SK-N-SH treated with all-trans-retinoic acid at 6 μM for 48 hours (cell line): ENCODE results near the gene JMJD8.

Source experiments
- ATAC-seq: fragments of 200-7000 bp; cut with Tn5 transposase; 3 replicates; pipeline ENCODE4 v1.9.1; 2020; ENCODE audit warnings: mild to moderate bottlenecking, moderate library complexity
- ARNTL ChIP-seq: fragments of 450-650 bp; formaldehyde crosslinking; IDR thresholded peaks from 2 replicates; pipeline ENCODE4 v1.5.0; 2020; ENCODE audit warnings: low read depth, mild to moderate bottlenecking, moderate library complexity, borderline replicate concordance
- BACH2 ChIP-seq: fragments of 250-450 bp; sonication (Bioruptor Pico); IDR thresholded peaks from 2 replicates; pipeline ENCODE4 v1.9.0; 2021; ENCODE audit warnings: mild to moderate bottlenecking, borderline replicate concordance
- CSDC2 ChIP-seq: fragments of 250-450 bp; sonication (Bioruptor Pico); IDR thresholded peaks from 2 replicates; pipeline ENCODE4 v1.5.0; 2020; ENCODE audit warnings: mild to moderate bottlenecking, moderate library complexity
- GLIS3 ChIP-seq: fragments of 250-450 bp; sonication (Bioruptor Pico); IDR thresholded peaks from 2 replicates; pipeline ENCODE4 v1.5.0; 2020; ENCODE audit warnings: mild to moderate bottlenecking, moderate library complexity
- ISL1 ChIP-seq: fragments of 250-450 bp; sonication (Bioruptor Pico); IDR thresholded peaks from 2 replicates; pipeline ENCODE4 v2.1.2; 2022; ENCODE audit warnings: mild to moderate bottlenecking, moderate library complexity
- OSR1 ChIP-seq: fragments of 250-450 bp; sonication (Bioruptor Pico); IDR thresholded peaks from 2 replicates; pipeline ENCODE4 v1.8.0; 2022; ENCODE audit warnings: moderate library complexity, mild to moderate bottlenecking, inconsistent platforms
- RARB ChIP-seq: fragments of 250-450 bp; sonication (Bioruptor Pico); IDR thresholded peaks from 2 replicates; pipeline ENCODE4 v1.8.0; 2021; ENCODE audit warnings: mild to moderate bottlenecking, moderate library complexity
- SNAI2 ChIP-seq: fragments of 250-450 bp; sonication (Bioruptor Pico); IDR thresholded peaks from 2 replicates; pipeline ENCODE4 v1.5.0; 2020; ENCODE audit warnings: mild to moderate bottlenecking, moderate library complexity
- TCF4 ChIP-seq: fragments of 250-450 bp; sonication (Bioruptor Pico); IDR thresholded peaks from 2 replicates; pipeline ENCODE4 v1.8.0; 2021; ENCODE audit warnings: mild to moderate bottlenecking, moderate library complexity, borderline replicate concordance
- TOX ChIP-seq: fragments of 250-450 bp; sonication (Bioruptor Pico); IDR thresholded peaks from 2 replicates; pipeline ENCODE4 v1.8.0; 2021; ENCODE audit warnings: mild to moderate bottlenecking, moderate library complexity, borderline replicate concordance
- ZC3H10 ChIP-seq: fragments of 250-450 bp; sonication (Bioruptor Pico); IDR thresholded peaks from 2 replicates; pipeline ENCODE4 v1.5.1; 2021; ENCODE audit warnings: mild to moderate bottlenecking, moderate library complexity
- ZFP30 ChIP-seq: fragments of 450-650 bp; formaldehyde crosslinking; IDR thresholded peaks from 2 replicates; pipeline ENCODE4 v1.5.0; 2022; ENCODE audit warnings: mild to moderate bottlenecking, moderate library complexity
- ZNF565 ChIP-seq: fragments of 450-650 bp; formaldehyde crosslinking; conservative IDR thresholded peaks from 2 replicates; pipeline ENCODE4 v1.5.0; 2020; ENCODE audit warnings: low read depth, mild to moderate bottlenecking, moderate library complexity
- ZNF70 ChIP-seq: fragments of 450-650 bp; formaldehyde crosslinking; IDR thresholded peaks from 2 replicates; pipeline ENCODE4 v1.5.0; 2020; ENCODE audit warnings: mild to moderate bottlenecking, moderate library complexity
- ZNF8 ChIP-seq: fragments of 450-650 bp; formaldehyde crosslinking; IDR thresholded peaks from 2 replicates; pipeline ENCODE4 v1.5.0; 2020; ENCODE audit warnings: mild to moderate bottlenecking, moderate library complexity
- TF ChIP-seq, protein P1 (sequence below): fragments of 250-450 bp; sonication (Bioruptor Pico); IDR thresholded peaks from 2 replicates; pipeline ENCODE4 v1.5.1; 2021; ENCODE audit warnings: mild to moderate bottlenecking, moderate library complexity
- TF ChIP-seq, protein P2 (sequence below): fragments of 250-450 bp; sonication (Bioruptor Pico); IDR thresholded peaks from 2 replicates; pipeline ENCODE4 v1.5.0; 2020; ENCODE audit warnings: mild to moderate bottlenecking, moderate library complexity
- TF ChIP-seq, protein P3 (sequence below): fragments of 250-450 bp; sonication (Bioruptor Pico); IDR thresholded peaks from 2 replicates; pipeline ENCODE4 v1.8.0; 2021; ENCODE audit warnings: low read depth, mild to moderate bottlenecking, moderate library complexity, borderline replicate concordance
- TF ChIP-seq, protein P4 (sequence below): fragments of 250-450 bp; sonication (Bioruptor Pico); IDR thresholded peaks from 2 replicates; pipeline ENCODE4 v1.8.0; 2020; ENCODE audit warnings: mild to moderate bottlenecking, moderate library complexity, borderline replicate concordance

Gene JMJD8

DNA sequence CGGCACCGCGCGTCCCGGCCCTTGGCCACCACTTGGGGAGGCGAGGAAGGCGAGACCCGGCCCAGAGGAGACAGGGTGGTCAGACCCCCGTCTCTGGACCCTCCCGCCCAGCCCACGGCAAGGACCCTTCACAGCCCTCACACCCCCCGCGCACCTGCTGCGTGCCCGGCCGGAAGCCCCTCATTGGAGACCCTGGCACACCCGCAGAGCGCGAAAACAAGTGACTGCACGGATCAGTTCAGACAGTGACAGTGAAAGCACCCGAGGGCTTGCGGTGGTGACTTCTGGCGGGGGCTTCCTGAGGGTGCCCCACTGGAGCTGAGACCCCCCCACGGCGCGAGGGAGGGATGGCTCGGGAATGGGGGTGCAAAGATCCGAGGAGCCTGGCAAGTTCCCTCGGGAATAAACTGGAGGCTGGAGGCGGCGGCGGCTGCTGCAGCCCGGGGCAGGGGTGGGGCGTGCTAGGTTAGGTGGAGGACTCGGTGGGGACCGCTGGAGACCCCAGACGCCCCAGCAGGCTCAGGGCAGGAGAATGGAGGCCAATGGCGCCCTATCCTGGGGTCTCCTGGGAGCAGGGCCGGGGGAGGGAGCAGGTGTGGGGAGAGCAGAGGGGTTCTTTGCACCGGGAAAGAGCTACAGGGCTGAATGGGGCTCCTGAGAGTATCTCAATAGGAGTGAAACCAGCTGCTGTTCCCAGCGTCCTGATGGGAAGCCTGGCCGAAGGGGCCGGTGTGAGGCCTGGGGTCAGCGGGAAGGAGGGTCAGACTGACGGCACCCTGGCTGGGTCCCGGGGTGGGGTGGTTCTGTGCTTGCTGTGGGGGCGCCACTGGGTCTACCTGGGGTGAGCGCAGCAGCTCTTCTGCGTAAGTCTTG is 22.3 kb upstream of the JMJD8 start:
- no peak for TF ChIP-seq ISL1 (CRISPR knock-in tag)
- no peak for TF ChIP-seq RARB (CRISPR knock-in tag)
- no peak for TF ChIP-seq ZFP30 (CRISPR knock-in tag)
- TF ChIP-seq ZNF70 (CRISPR knock-in tag) = no peak
- TF ChIP-seq GLIS3 (CRISPR knock-in tag) = no peak
- no peak for TF ChIP-seq ARNTL (CRISPR knock-in tag)
- no peak for TF ChIP-seq SNAI2 (CRISPR knock-in tag)
- TF ChIP-seq ZNF8 (CRISPR knock-in tag) = no peak
- TF ChIP-seq ZC3H10 (CRISPR knock-in tag) = no peak
- TF ChIP-seq TOX = no peak
- TF ChIP-seq ZNF565 = no peak
- TF ChIP-seq CSDC2 (CRISPR knock-in tag) = no peak
- TF ChIP-seq, protein P1, sequence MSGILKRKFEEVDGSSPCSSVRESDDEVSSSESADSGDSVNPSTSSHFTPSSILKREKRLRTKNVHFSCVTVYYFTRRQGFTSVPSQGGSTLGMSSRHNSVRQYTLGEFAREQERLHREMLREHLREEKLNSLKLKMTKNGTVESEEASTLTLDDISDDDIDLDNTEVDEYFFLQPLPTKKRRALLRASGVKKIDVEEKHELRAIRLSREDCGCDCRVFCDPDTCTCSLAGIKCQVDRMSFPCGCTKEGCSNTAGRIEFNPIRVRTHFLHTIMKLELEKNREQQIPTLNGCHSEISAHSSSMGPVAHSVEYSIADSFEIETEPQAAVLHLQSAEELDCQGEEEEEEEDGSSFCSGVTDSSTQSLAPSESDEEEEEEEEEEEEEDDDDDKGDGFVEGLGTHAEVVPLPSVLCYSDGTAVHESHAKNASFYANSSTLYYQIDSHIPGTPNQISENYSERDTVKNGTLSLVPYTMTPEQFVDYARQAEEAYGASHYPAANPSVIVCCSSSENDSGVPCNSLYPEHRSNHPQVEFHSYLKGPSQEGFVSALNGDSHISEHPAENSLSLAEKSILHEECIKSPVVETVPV (CRISPR knock-in tag) = no peak
- TF ChIP-seq OSR1 (CRISPR knock-in tag) = no peak
- TF ChIP-seq, protein P2, sequence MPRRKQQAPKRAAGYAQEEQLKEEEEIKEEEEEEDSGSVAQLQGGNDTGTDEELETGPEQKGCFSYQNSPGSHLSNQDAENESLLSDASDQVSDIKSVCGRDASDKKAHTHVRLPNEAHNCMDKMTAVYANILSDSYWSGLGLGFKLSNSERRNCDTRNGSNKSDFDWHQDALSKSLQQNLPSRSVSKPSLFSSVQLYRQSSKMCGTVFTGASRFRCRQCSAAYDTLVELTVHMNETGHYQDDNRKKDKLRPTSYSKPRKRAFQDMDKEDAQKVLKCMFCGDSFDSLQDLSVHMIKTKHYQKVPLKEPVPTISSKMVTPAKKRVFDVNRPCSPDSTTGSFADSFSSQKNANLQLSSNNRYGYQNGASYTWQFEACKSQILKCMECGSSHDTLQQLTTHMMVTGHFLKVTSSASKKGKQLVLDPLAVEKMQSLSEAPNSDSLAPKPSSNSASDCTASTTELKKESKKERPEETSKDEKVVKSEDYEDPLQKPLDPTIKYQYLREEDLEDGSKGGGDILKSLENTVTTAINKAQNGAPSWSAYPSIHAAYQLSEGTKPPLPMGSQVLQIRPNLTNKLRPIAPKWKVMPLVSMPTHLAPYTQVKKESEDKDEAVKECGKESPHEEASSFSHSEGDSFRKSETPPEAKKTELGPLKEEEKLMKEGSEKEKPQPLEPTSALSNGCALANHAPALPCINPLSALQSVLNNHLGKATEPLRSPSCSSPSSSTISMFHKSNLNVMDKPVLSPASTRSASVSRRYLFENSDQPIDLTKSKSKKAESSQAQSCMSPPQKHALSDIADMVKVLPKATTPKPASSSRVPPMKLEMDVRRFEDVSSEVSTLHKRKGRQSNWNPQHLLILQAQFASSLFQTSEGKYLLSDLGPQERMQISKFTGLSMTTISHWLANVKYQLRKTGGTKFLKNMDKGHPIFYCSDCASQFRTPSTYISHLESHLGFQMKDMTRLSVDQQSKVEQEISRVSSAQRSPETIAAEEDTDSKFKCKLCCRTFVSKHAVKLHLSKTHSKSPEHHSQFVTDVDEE (CRISPR knock-in tag) = no peak
- no peak for TF ChIP-seq TCF4 (CRISPR knock-in tag)
- no peak for ATAC-seq

DNA sequence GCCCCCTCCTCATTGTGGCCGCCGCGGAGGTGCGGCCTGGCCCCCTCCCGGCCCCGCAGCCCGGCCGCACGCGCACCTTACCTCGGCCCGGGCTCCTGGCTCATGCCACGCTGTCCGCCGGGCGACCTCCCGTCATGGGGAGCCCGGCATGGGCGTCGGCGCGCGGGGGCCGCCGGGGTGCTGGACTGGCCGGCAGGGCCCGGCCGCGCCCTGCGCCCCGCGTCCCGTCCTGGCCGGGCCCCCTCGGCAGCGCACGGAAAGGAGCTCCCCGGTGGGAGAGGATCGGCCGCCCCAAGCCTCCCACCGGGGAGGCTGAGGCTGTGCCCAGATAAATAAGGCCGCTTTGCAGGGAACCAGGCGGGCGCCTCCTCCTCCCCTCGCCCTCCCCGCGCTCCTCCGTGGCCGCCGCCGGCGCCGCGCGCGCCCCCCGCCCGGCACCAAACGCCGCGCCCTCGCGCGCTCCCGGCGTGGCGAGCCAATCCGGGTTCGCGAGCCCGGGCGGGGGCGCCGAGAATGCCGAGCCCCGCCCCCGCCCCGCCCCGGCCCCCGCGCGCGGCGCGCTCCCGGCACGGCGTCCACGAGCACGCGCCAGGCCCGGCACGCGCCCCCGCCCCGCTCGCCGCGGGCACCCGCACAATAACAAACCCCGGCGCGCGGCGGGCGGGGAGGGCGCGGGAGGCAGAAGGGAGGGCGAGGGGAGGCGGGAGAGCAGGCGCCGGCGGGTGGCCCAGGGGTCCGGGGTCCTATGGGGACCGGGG is 21.5 kb upstream of the JMJD8 start, which contains the start of gene FBXL16:
TSS of gene FBXL16 (minus strand) at position 371 of the 758 bp plus-strand sequence. CDS start 8,396 bp downstream, outside the sequence.
- ATAC-seq = no peak
- TF ChIP-seq SNAI2 (CRISPR knock-in tag) = peak; percentile 31; the same call in 1 of the 2 replicates
- 0 out of 2 replicates have a peak, but pooled peaks have one; percentile 33 for TF ChIP-seq CSDC2 (CRISPR knock-in tag)
- TF ChIP-seq GLIS3 (CRISPR knock-in tag) = no peak
- no peak for TF ChIP-seq BACH2 (CRISPR knock-in tag)
- no peak for TF ChIP-seq ARNTL (CRISPR knock-in tag)
- TF ChIP-seq, protein P2 (CRISPR knock-in tag) = 0 out of 2 replicates have a peak, but pooled peaks have one; percentile 41
- TF ChIP-seq, protein P1 (CRISPR knock-in tag) = no peak
- TF ChIP-seq, protein P3, sequence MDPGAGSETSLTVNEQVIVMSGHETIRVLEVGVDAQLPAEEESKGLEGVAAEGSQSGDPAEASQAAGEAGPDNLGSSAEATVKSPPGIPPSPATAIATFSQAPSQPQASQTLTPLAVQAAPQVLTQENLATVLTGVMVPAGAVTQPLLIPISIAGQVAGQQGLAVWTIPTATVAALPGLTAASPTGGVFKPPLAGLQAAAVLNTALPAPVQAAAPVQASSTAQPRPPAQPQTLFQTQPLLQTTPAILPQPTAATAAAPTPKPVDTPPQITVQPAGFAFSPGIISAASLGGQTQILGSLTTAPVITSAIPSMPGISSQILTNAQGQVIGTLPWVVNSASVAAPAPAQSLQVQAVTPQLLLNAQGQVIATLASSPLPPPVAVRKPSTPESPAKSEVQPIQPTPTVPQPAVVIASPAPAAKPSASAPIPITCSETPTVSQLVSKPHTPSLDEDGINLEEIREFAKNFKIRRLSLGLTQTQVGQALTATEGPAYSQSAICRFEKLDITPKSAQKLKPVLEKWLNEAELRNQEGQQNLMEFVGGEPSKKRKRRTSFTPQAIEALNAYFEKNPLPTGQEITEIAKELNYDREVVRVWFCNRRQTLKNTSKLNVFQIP (CRISPR knock-in tag) = no peak
- TF ChIP-seq, protein P4, sequence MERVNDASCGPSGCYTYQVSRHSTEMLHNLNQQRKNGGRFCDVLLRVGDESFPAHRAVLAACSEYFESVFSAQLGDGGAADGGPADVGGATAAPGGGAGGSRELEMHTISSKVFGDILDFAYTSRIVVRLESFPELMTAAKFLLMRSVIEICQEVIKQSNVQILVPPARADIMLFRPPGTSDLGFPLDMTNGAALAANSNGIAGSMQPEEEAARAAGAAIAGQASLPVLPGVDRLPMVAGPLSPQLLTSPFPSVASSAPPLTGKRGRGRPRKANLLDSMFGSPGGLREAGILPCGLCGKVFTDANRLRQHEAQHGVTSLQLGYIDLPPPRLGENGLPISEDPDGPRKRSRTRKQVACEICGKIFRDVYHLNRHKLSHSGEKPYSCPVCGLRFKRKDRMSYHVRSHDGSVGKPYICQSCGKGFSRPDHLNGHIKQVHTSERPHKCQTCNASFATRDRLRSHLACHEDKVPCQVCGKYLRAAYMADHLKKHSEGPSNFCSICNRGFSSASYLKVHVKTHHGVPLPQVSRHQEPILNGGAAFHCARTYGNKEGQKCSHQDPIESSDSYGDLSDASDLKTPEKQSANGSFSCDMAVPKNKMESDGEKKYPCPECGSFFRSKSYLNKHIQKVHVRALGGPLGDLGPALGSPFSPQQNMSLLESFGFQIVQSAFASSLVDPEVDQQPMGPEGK = no peak
- no peak for TF ChIP-seq ZNF70 (CRISPR knock-in tag)
- no peak for TF ChIP-seq TCF4 (CRISPR knock-in tag)
- TF ChIP-seq TOX = no peak
